Prostate gland (tissue), 2 donors: ENCODE results near the gene ROBO1.

Experiments used
- CTCF ChIP-seq, 4 experiments: fragments of 200-600 bp in 2 of 4; fragments of 450-650 bp in 2 of 4; sonication (generic) in 2 of 4; IDR thresholded peaks; 1 replicate in 3 of 4; 2 replicates in 1 of 4; pipeline ENCODE4 v1.5.1; 2016 to 2019; ENCODE audit warnings: antibody characterized with exemption in 4 of 4, mild to moderate bottlenecking in 2 of 4, moderate library complexity in 2 of 4
- POLR2A ChIP-seq: fragments of 450-650 bp; IDR thresholded peaks from one replicate; pipeline ENCODE4 v1.6.1; 2016; ENCODE audit warnings: antibody characterized with exemption, mild to moderate bottlenecking

- TF ChIP-seq POLR2A (no peak), CTCF (IDR thresholded peaks at IDR 0.05) (no peak)
Observed at GRCh38 chr3:78991656-78992055, 776.1 kb downstream of the ROBO1 start.
